Pericardium fibroblast (primary cell): ENCODE measurements around the gene ELAC1. TPM values are rescaled to one million over a fixed set of nuclear protein-coding genes. Genes with fewer than 3 reads are reported as not detected.

Experiments used
- total RNA-seq: library from RNA; depleted of rRNA; stranded (reverse); fragments of >200 nt; gene quantifications from 2 replicates; pipeline ENCODE4 v1.2.3, GENCODE V29; 2015

ELAC1 gene
- 7.7 and 8.8 TPM in 2 replicates for total RNA-seq

GRCh38 chr18:50967714-50968661, at the start of gene ELAC1:
Gene ELAC1, plus strand, starts transcription at chr18:50968040. Its CDS starts 6,365 bp downstream, at chr18:50974405.

GRCh38 chr18:51029694-51030536, 62.1 kb downstream of the ELAC1 start, which contains the start of gene SMAD4:
Gene SMAD4, plus strand, starts transcription at chr18:51030213. Its CDS starts 16,834 bp downstream, at chr18:51047047.

Other genes starting within 250 kb of the ELAC1 start
- gene MRO, start 148.0 kb upstream of the ELAC1 start, total RNA-seq, result 0.82 and 2.0 TPM in 2 replicates
- gene ME2, start 88.9 kb upstream of the ELAC1 start, total RNA-seq, result 15.7 and 18.9 TPM in 2 replicates
- 50.2 and 65.1 TPM in 2 replicates for gene SMAD4, start 62.2 kb downstream of the ELAC1 start, total RNA-seq
- gene MEX3C, start 229.6 kb downstream of the ELAC1 start, total RNA-seq, result 31.2 and 32.8 TPM in 2 replicates